Activated CD8-positive, alpha-beta memory T cell treated with anti-CD3 and anti-CD28 coated beads, Interleukin-2, amount 50 U/mL, for 48 hours (primary cell): Measurements from ENCODE around the gene GFY.
A peak's percentile ranks its signal among the peaks of the same experiment; 100 is the strongest.
"Not testable (repeated sequence)": the region's sequence is repeated elsewhere in the genome, so short reads cannot be mapped to it uniquely, and the experiment has no call there.

Experiments
- DNase-seq: peaks from one replicate; pipeline ENCODE4 v3.0.0-alpha.2; 2020

The GFY gene

GRCh38 chr19:49470615-49470978 is 45.4 kb downstream of the GFY start:
- peak; percentile 63 for DNase-seq

GRCh38 chr19:49472936-49473335 is 47.7 kb downstream of the GFY start:
- DNase-seq: peak; percentile 62

GRCh38 chr19:49473501-49473867 is 48.3 kb downstream of the GFY start:
- DNase-seq: not testable (repeated sequence)

- peak; percentile 98 for DNase-seq
Measured at GRCh38 chr19:49473868-49474541, 48.8 kb downstream of the GFY start, which contains the start of gene FLT3LG. TSS of gene FLT3LG (plus strand) at chr19:49474215. CDS start at chr19:49474640, 425 bp downstream.

GRCh38 chr19:49474542-49474924 is 49.3 kb downstream of the GFY start:
- DNase-seq: no peak

- DNase-seq: peak; percentile 61
Measured at GRCh38 chr19:49475191-49475917, 50.2 kb downstream of the GFY start.

- peak; percentile 89 for DNase-seq
Measured at GRCh38 chr19:49475995-49476880, 51.0 kb downstream of the GFY start.
